HL-60 (cell line): ENCODE data around the gene SLC6A7.

ENCODE experiments used
- CTCF ChIP-seq: IDR thresholded peaks from one replicate; pipeline ENCODE4 v1.5.1; 2011; ENCODE audit warnings: low read length, control low read depth, inconsistent platforms; ENCODE audit not compliant: insufficient read depth
- GABPA ChIP-seq: IDR thresholded peaks from 2 replicates; pipeline ENCODE4 v1.6.1; 2012; ENCODE audit warnings: low read depth
- POLR2AphosphoS5 ChIP-seq: IDR thresholded peaks from 2 replicates; pipeline ENCODE4 v1.6.1; 2012; ENCODE audit warnings: low read depth
- REST ChIP-seq: IDR thresholded peaks from 2 replicates; pipeline ENCODE4 v1.6.1; 2012; ENCODE audit warnings: low read depth; ENCODE audit not compliant: insufficient replicate concordance
- SPI1 ChIP-seq: IDR thresholded peaks from 2 replicates; pipeline ENCODE4 v1.6.1; 2012; ENCODE audit warnings: low read depth, mild to moderate bottlenecking, borderline replicate concordance

DNA sequence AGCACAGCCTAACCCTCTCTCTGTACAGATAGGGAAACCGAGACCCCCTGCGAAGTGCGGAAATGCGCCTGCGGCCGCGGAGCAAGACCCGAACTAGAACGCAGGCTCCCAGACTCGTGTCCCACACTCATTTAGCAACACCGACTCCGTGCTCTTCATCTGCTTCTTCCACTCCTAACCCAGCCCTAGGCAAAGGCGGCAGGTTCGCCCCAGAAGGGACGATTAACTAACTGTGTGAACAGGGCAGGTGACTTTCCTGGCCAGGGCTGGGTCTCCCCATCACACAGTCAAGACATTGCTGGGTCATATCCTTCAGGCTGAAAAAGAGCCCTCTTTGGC, 22.4 kb upstream of the SLC6A7 start:
- TF ChIP-seq POLR2AphosphoS5 (no peak), CTCF (no peak), SPI1 (no peak), REST (no peak), GABPA (no peak)
